Measurements from ENCODE around the gene GPR63. TPM values are rescaled to one million over a fixed set of nuclear protein-coding genes. Genes with fewer than 3 reads are reported as not detected.

The GPR63 gene
- total and polyA plus RNA-seq, 9 of the 15 experiments (the other 6 are each of a cell fraction or from before 2014, with no cell fraction given): 1.6 to 5.1 (median 3.7) TPM

- TF ChIP-seq ZNF766 (CRISPR knock-in tag; conservative IDR thresholded peaks at IDR 0.05) (no peak), ZNF76 (CRISPR knock-in tag; IDR thresholded peaks at IDR 0.05; ENCODE audit: borderline replicate concordance) (0 out of 2 replicates have a peak, but pooled peaks have one; percentile 34), SMARCB1 (IDR thresholded peaks at IDR 0.05; ENCODE audit: insufficient read length, low read depth) (no peak), POLR2H (tag; IDR thresholded peaks at IDR 0.05; ENCODE audit: low read depth) (no peak), CHD2 (IDR thresholded peaks at IDR 0.05; ENCODE audit: low read depth, low read length) (peak; percentile 51; the same call in 1 of the 2 replicates), E2F3 (CRISPR knock-in tag; IDR thresholded peaks at IDR 0.05) (0 out of 2 replicates have a peak, but pooled peaks have one; percentile 28), ZNF24 (IDR thresholded peaks at IDR 0.05) (no peak), SMAD4 (CRISPR knock-in tag; conservative IDR thresholded peaks at IDR 0.05) (peak; percentile 51; the same call in 1 of the 2 replicates), HCFC1 (IDR thresholded peaks at IDR 0.05; ENCODE audit: low read depth, low read length) (peak; percentile 10; the same call in 1 of the 2 replicates), PRMT5 (CRISPR knock-in tag; IDR thresholded peaks at IDR 0.05) (no peak), ETS2 (tag; IDR thresholded peaks at IDR 0.05; ENCODE audit: borderline replicate concordance, poor library complexity, severe bottlenecking) (no peak), FIP1L1 (IDR thresholded peaks at IDR 0.05; ENCODE audit: low read depth, low read length, poor library complexity, severe bottlenecking) (peak; percentile 28), ZBTB1 (CRISPR knock-in tag; IDR thresholded peaks at IDR 0.05; ENCODE audit: borderline replicate concordance, low read depth) (0 out of 2 replicates have a peak, but pooled peaks have one; percentile 37), SPI1 (IDR thresholded peaks at IDR 0.05; ENCODE audit: borderline replicate concordance, low read depth, low read length) (no peak), FOXA1 (IDR thresholded peaks at IDR 0.05; ENCODE audit: borderline replicate concordance) (no peak), AFF4 (CRISPR knock-in tag; IDR thresholded peaks at IDR 0.05) (peak; percentile 83), PHF8 (IDR thresholded peaks at IDR 0.05; ENCODE audit: borderline replicate concordance, low read length) (peak; percentile 62; the same call in 1 of the 2 replicates), ARID1B (IDR thresholded peaks at IDR 0.05) (0 out of 2 replicates have a peak, but pooled peaks have one; percentile 10), TAF15 (IDR thresholded peaks at IDR 0.05; ENCODE audit: low read depth, low read length) (no peak), CTCF (IDR thresholded peaks at IDR 0.05 in 2 of 3, conservative IDR thresholded peaks at IDR 0.05 in 1 of 3; ENCODE audit: insufficient read depth in 2 of 3, low read depth in 1 of 3, low read length in 3 of 3) (no peak), ZNF282 (CRISPR knock-in tag; IDR thresholded peaks at IDR 0.05) (no peak), DIDO1 (tag; IDR thresholded peaks at IDR 0.05; ENCODE audit: low read depth) (no peak), NBN (IDR thresholded peaks at IDR 0.05; ENCODE audit: low read depth) (peak; percentile 17; the same call in 1 of the 2 replicates)
Measured at GRCh38 chr6:96837081-96837971, at the start of gene GPR63 (continued).

Data from K562 (cell line).